Measurements from ENCODE around the gene KNOP1. TPM values are rescaled to one million over a fixed set of nuclear protein-coding genes. Genes with fewer than 3 reads are reported as not detected.
A peak's percentile ranks its signal among the peaks of the same experiment; 100 is the strongest.

KNOP1 gene
- total and polyA plus RNA-seq, 7 donors: 5.0 to 16.4 (median 10.4) TPM

- WGBS, 2 donors: 69 to 76% methylated on average over 6 of the region's 6 CpGs
- Histone ChIP-seq H3K36me3 (no peaks in the 10 kb centered on the region), H3K9me3 (no peaks in the 10 kb centered on the region), H3K4me1 (peaks cover 0 to 12% (median 7%) of the 10 kb centered on the region in 4 donors), H3K27me3 (no peaks in the 10 kb centered on the region), H3K27ac (peak overlapping the region in 1 of 4 donors; percentile 30), H3K4me3 (no peak overlapping the region)
- intact Hi-C loops (cut with DNase I): no loop called here
- TF ChIP-seq POLR2A (IDR thresholded peaks at IDR 0.05) (no peak), POLR2AphosphoS5 (IDR thresholded peaks at IDR 0.05) (peak in 2 of 4 donors; percentile 14 to 51)
- peak; percentile 70 for DNase-seq
Measured at GRCh38 chr16:19765860-19766553, 48.0 kb upstream of the KNOP1 start.

DNA sequence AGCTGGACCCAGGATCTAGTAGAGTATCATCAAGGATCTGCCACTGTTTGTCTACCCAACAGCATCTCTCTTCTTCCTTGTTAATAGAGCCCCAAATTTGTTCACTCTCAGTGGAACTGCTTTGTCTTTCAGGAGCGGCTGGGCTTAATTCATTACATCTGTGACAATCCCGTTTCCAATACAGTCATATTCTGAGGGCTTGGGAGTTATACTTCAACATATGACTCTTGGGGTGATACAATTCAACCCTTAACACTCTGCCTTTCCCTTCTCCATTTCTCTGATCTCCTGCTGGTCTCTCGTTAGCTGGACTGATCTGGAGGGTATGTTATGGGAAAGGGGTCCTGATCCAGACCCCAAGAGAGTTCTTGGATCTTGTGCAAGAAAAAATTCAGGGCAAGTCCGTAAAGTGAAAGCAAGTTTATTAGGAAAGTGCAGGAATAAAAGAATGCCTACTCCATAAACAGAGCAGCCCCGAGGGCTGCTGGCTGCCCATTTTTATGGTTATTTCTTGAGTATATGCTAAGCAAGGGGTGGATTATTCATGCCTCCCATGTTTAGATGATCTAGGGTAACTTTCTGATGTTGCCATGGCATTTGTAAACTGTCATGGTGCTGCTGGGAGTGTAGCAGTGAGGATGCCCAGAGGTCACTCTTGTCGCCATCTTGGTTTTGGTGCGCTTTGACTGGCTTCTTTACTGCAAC lies 42.5 kb upstream of the KNOP1 start:
- Histone ChIP-seq H3K4me1 (no peaks in the 10 kb centered on the region), H3K9me3 (no peaks in the 10 kb centered on the region), H3K36me3 (no peaks in the 10 kb centered on the region), H3K27me3 (no peaks in the 10 kb centered on the region), H3K27ac (no peak overlapping the region), H3K4me3 (no peak overlapping the region)
- WGBS, 2 donors: 89 to 92% methylated on average over 7 of the region's 7 CpGs
- intact Hi-C loops (cut with DNase I): no loop called here
- TF ChIP-seq EP300 (IDR thresholded peaks at IDR 0.05) (no peak), CTCF (IDR thresholded peaks at IDR 0.05) (no peak), POLR2A (IDR thresholded peaks at IDR 0.05) (no peak), POLR2AphosphoS5 (IDR thresholded peaks at IDR 0.05) (no peak)
- no peak for DNase-seq

DNA sequence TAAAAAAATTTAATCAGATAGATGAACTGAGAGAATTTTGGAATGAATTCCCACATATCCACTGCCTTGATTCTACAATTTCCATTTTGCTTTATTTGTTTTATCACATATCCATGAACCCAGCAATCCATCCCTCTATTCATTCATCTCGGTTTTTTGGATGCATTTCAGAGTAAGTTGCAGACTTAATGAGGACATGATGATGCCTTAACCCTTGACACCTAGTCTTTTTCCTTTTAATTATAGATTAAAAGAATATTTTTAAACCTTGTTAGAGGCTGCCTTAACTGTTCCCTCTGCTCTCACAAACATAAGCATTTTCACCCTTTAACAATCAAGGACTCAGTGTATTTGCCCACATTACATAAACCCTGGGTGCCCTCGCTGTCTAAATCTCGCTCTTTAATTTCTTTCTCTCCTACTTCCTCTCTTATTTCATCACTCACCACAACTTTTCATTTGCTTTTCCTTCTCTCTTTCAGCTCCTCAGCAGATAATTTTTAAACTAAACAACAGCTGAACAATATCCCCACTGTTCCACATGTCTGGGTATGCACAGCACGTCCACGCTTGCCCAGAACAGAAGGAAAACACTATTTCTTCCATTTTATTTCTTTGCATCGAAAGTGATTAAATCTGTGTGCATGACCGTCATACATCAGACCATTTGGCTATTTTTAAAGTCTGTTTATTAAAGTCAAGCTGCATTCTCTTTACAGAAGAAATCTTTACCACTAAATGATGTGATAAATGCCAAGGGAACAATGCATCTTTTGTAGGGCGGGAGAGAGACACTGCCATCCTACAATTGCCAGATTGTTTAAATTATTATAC lies 40.0 kb upstream of the KNOP1 start:
- TF ChIP-seq EP300 (IDR thresholded peaks at IDR 0.05) (no peak), POLR2AphosphoS5 (IDR thresholded peaks at IDR 0.05) (no peak), CTCF (IDR thresholded peaks at IDR 0.05) (no peak), POLR2A (IDR thresholded peaks at IDR 0.05) (no peak)
- no peaks in the 10 kb centered on the region for H3K36me3 ChIP-seq
- WGBS, 2 donors: 17 to 50% methylated on average over 8 of the region's 8 CpGs
- no peak for DNase-seq
- no peak overlapping the region for H3K27ac ChIP-seq
- intact Hi-C loops (cut with DNase I): no loop called here
- H3K27me3 ChIP-seq: no peaks in the 10 kb centered on the region
- H3K9me3 ChIP-seq: no peaks in the 10 kb centered on the region
- H3K4me1 ChIP-seq: no peaks in the 10 kb centered on the region
- no peak overlapping the region for H3K4me3 ChIP-seq

DNA sequence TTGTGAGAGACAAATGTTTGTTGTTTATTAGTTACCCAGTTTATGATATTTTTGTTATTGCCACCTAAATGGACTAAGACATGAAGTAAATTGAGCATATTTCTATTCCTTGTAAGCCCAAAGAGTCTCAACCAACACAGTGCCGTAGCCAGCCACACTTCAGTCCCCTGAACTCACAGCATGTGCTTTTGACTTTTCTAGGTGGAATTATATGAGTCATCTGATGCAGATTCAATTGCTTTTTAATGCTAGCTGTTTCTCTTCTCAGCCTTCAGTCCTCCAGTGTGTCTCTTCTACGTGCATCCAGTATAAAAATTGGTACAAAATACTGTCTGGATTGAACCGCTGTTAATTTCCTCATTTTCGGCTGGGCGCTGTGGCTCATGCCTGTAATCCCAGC lies 39.0 kb upstream of the KNOP1 start:
- no peak overlapping the region for H3K4me3 ChIP-seq
- H3K36me3 ChIP-seq: no peaks in the 10 kb centered on the region
- no peak for TF ChIP-seq CTCF (IDR thresholded peaks at IDR 0.05)
- no peak for TF ChIP-seq EP300 (IDR thresholded peaks at IDR 0.05)
- intact Hi-C loops (cut with DNase I): no loop called here
- no peak overlapping the region for H3K27ac ChIP-seq
- no peak for DNase-seq
- H3K4me1 ChIP-seq: no peaks in the 10 kb centered on the region
- 94 to 96% methylated on average over 5 of the region's 5 CpGs for WGBS, 2 donors
- H3K9me3 ChIP-seq: no peaks in the 10 kb centered on the region
- no peaks in the 10 kb centered on the region for H3K27me3 ChIP-seq

DNA sequence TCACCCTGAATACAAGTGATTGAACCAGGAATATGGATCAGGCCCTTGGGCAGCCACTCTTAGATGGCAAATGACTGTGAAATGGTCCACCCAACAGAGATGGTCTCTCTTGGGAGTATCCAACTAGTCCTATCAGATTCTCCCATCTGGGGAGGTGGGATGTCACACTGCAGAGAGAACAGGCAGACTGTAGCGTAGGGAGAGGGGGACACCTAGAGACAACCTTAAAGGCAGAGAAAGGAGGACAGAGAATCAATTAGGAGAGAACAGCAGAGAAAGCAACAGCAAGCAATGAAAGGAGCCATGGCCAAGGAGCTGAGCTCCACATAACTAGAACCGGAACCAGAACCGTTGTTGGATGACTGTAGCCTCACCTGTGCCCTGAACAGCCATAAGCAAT lies 37.2 kb upstream of the KNOP1 start:
- intact Hi-C loops (cut with DNase I): no loop called here
- H3K27ac ChIP-seq: peak overlapping the region in 1 of 4 donors; percentile 63
- 96 to 98% methylated on average over 3 of the region's 3 CpGs for WGBS, 2 donors

More for the DNA sequence above, 37.2 kb upstream of the KNOP1 start:
- Histone ChIP-seq H3K36me3 (no peaks in the 10 kb centered on the region), H3K9me3 (no peaks in the 10 kb centered on the region), H3K4me3 (no peak overlapping the region), H3K27me3 (no peaks in the 10 kb centered on the region), H3K4me1 (no peaks in the 10 kb centered on the region)
- TF ChIP-seq CTCF (IDR thresholded peaks at IDR 0.05): no peak
- no peak for TF ChIP-seq EP300 (IDR thresholded peaks at IDR 0.05)
- TF ChIP-seq POLR2AphosphoS5 (IDR thresholded peaks at IDR 0.05): no peak
- TF ChIP-seq POLR2A (IDR thresholded peaks at IDR 0.05): no peak
- DNase-seq: no peak
